ENCODE data around the gene GLCCI1.

The GLCCI1 gene

DNA sequence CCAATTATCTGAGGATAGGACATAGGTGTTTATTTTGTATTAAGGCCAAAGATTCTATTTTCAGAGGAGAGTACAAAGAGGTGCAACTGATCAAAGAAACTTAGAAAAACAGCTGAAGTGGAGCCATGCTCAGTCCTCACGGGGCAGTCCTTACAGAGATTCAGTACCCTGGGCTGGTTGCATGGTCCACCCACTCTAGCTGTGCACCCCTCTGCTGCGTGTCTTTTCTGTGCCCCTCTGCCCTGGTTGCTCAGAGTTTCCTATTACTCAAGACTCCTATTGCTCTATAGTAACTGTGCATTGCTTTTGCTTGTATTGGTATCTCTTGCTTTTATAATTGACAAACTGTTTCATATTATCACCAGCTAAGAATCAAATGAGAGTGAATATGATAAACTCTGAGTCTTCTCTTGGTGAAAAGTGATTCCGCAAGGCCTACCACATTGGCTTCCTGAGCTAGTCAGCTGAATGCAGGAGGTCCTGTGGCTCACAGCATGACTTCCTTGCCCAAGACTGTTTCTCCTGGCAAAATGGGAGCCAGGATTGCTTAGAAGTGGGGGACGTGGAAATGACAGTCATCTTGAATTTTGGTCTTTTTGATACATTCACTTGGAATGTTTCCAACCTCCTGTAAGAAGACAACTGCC, 137.0 kb downstream of the GLCCI1 start:
- DNase-seq, result no peak

DNA sequence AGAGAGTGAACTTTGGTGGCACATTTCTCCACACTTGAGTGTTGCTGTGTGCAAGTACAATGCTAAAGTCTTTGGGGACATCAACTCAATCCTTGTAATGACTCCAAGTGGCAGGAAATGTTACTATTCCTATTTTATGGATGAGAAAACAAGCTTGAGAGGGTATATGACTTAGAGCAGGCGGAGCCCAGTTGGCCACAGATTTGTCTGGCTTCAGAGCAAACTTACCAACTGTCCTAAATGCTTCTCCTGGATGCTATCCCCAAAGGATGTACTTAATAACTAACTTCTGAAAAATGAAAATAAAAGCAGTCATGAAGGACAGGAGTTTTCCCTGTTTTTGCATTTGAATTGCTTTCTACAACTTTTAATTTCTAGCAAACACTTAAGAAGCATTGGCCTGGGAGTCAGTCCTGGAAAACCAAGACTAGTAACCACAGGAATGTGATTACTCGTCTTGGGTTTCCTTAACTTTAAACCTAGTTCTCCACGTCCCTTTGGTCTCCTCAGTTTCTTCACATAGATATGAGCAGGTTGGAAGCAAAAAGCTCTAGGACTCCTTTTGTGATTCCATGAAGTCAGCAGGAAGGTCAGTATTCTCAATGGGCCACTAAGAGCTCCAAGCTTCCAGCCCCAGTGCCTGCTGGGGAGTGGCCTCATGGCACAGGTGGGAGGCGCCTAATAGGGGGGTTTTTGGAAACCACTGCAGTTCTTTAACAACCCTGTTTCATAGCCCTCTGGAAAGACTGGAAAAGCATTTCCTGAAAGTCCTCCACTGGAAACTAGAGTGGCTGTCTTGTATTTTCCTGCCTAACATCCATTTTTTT, 140.8 kb downstream of the GLCCI1 start:
- no peak for DNase-seq

DNA sequence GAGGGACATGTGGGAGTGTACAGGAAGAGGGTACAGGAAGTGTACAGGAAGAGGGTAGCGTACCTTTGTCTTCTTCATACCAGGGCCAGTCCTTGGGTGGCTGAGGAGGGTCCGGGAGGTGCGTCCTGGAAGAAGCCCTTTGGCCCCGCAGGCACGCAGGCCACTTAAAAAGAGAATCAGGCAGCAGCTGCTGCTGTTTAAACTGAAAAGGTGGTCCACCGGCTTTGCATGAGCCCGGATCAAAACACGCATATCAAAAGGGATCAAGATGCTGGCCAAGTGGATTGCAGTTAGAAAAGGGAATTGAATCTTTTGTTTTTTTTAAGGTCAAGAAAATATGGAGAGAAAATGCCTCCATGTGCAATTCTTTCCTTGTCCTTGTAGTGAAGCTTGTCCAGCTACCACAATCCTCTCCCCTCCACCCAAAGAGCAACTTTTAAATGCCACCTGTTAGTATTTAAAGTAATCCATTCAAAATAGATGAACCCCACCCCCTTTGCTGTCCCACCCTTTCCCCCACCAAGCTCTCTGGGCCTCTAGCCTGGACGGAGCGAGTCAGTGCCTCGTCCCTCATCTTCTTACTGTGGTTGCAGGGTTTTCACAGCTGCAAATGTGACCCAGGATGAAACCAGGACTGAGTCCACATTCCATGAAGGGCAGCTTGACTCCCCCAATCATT, 142.8 kb downstream of the GLCCI1 start:
- no peak for DNase-seq

DNA sequence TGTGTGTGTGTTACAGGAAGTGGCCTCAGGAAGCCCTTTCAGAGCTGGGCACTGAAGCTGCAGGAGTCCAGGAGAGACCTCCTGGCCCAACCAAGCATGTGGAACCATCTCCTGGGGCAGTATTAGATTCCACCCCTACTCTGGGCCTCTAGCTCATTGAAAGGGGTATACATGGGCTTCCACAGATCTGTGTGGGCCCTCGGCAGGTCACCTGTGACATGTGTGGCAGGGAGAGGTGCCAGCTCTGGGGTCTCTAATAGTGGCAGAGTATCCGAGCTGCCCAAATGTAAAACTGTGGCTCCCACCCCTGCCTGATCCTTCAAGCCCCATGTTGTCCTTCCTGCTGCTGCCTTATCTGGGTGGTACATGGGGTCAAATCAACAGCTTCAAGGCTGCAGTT, 144.1 kb downstream of the GLCCI1 start:
- DNase-seq, result no peak

DNA sequence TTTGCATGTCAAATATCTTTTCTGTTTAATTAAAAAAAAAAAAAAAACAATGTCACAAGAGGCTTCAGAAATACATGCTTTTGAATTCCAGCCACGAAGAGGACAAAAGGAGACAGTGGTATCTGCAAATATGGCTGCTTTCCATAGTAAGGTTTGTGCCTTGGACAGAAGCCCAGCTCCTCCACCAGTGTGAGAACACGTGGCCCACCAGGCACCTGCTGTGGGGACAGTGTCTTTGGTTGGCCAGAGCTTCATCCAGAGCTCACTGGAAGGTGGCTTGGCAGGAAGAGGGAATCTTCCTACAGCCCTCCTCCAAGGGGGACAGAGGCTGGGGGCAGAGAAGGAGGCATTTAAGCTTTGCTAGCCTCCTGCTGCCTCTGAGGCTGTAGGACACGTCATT, 144.6 kb downstream of the GLCCI1 start:
- DNase-seq, result no peak

DNA sequence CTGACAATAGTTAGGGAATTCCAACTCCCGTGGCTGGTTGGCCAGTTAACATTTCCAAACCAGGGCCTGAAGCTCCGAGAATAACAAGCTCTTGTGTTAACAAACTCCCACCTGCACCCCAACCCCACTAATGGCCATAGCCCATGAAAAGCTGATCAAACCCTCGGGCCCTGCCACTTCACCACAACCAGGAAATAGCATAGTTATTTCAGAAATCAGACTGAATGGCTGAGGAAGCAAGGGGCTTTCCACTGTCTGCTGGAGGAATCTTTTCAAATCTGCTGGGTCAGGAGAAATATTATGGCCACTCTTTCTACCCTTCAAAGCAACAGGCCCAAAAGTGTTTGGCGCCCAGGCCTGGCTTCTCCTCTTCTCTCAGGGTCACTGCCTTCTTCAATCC, 145.6 kb downstream of the GLCCI1 start:
- DNase-seq, result peak; percentile 23

DNA sequence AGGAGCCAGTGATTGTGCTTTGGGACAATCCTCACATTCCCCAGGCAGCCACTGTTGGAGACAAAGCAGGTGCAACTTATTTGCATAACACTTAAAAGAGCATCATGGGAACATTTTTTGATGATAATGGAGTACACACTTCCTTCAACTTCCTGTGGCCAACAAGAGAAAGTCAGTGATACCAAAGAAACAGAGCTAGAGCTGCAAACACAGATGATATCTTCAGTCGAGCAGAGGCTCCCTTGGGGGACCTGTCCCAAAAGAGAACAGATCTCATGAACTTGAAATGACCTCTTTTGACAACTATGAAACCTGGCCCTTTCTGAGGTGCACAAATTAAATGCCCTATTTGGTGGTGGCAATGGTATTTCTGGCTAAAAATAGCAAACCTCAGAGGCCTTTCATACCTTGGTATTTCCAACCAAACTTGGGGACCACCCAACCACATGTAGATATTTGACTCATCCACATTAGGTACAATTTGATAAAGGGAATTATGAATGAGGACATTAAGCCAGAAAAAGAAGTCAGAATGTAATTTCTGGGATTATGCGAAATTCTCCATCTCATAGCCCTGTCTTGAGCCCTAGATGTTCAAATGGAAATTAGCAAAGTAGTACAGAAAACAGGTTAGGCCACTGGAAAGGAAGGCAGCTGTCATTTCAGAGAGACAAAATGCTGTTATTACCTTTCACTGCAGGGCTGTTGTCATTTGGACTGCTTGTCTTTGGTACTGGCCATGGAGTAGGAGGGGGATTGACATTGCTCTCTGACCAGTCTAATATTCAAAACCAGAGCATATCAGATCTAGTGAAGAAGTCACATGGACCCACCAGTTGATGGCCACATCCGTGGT, 147.2 kb downstream of the GLCCI1 start:
- no peak for DNase-seq

DNA sequence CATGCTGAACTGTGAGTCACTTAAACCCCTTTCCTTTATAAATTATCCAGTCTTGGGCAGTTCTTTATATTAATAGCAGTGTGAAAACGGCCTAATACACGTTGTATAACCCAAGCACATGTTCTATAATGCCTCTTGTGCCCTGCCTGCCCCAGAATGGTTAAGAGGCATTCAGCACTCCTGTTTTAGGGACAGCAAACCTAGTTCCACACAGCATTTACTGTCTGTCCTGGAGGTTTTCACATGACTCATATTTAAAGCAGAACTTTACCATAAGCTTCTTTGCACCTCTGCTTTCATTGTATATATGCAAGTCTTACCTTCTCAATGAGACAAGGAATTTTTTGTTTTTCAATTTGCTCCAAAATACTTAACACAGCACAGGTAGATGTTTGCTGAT, 148.6 kb downstream of the GLCCI1 start:
- no peak for DNase-seq

DNA sequence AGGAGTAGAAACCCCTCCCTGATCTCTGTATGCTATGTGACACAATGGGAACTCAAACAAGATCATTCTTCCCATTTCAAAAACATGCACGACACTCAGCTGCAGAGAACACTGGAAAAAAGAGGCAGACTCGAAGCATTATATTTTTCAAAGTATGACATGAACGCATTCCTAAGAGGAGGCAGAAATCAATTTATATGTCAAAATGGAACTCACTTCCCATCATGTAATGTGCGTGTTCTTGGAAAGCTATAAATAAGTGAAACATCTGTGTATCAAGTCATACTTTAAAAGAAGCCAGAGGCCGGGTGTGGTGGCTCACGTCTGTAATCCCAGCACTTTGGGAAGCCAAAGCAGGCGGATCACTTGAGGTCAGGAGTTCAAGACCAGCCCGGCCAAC, 150.7 kb downstream of the GLCCI1 start:
- no peak for DNase-seq

DNA sequence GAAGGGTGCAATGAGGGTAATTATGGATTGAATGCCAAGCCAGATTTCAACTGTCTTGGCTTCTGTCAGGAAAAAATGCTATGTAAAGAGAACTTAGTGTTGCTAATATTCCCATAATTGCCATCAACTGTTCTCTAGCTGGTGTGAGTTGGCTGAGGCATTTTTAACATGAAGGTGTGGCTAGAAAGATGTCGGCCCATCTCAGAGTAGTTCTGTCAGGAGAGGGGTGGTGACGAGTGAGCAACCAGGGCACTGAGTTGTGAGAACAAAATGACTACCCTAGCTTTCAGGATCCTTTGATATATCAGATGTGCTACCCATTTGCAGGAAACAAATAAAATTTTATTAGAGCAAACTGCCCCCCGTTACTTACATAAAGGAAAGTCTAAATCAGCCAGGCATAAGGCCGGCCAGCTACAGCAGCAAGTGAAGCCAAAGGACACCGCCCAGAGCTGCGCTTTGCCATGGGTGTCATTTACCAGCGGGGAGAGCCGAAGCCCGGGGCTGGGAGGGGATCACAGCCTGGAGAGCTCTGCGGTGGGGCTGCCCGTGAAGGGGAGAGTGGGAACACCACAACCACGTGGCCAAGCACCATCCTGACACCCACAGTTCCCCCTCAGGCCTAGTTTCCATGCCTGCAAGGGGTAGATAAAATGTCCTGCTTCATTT, 151.9 kb downstream of the GLCCI1 start:
- no peak for DNase-seq

DNA sequence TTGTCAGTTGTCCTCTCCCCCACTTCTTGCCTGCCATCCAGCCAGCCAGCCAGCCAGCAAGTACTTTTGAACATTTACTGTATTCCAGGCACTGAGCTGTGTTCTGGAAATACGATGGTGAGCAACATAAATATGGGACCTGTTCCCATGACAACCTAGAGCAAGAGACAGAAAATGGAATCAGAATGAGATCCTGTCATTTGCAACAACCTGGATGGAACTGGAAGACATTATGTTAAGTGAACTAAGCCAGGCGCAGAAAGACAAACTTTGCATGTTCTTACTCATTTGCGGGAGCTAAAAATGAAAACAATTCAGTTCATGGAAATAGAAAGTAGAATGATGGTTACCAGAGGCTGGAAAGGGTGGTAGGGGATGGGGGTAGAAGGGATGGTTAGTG, 152.6 kb downstream of the GLCCI1 start:
- DNase-seq, result no peak

DNA sequence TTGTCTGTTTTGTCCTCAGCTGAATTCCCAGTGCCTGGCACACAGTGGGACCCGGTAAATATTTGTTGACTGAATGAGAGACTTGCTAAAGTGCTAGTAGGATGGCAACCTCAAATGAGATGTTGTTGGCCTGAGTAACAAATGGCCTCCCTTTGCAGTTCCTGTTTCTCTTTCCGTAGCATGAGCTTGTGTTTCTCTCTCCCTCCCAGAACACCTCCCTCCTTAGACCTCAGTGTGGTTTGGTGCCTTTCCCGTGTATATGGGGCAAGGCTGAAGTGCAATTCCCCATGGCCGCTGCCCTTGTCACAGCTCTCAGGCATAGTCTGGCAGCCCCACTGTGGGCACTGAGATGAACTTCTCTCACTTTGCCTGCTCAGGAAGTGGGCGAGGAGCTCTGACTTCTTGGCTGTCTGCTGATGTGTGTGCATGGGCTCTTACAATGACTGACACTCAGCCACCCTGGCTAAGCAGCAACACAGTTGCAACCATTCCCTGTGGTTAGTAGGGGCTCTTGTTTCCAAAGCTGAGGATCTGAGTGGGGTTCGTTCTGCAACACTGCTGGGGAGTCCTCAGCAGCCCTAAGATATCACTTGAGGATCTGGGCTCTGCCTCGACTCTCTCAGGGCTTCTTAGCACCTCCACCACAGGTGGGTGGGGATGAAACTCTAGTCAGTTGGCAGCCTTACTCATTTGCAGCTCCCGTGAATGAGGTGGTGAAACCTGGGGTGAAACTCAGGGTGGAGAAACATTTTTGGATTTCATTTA, 157.3 kb downstream of the GLCCI1 start:
- DNase-seq, result peak; percentile 83

DNA sequence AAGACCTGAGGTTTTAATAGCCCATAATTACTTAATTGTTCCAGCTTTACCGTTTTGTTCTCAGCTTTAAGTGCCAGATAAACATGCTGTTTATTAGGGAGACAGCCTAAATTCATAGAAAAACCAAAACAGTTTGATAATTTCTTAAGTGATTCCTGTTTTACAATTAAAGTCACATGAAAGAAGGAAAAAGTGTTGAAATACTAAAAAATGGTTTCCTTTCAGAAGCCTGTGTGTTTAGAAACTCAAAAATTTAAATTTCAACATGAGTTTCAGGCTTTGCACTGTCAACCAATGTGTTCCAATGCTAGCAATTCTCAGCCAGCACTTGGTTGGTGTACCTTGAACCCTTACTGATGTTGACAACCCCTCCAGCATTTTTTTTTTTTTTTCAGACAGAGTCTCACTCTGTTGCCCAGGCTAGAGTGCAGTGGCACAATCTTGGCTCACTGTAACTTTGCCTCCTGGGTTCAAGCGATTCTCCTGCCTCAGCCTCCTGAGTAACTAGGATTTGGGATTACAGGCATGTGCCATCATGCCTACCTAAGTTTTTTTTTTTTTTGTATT, 158.1 kb downstream of the GLCCI1 start:
- DNase-seq, result no peak

DNA sequence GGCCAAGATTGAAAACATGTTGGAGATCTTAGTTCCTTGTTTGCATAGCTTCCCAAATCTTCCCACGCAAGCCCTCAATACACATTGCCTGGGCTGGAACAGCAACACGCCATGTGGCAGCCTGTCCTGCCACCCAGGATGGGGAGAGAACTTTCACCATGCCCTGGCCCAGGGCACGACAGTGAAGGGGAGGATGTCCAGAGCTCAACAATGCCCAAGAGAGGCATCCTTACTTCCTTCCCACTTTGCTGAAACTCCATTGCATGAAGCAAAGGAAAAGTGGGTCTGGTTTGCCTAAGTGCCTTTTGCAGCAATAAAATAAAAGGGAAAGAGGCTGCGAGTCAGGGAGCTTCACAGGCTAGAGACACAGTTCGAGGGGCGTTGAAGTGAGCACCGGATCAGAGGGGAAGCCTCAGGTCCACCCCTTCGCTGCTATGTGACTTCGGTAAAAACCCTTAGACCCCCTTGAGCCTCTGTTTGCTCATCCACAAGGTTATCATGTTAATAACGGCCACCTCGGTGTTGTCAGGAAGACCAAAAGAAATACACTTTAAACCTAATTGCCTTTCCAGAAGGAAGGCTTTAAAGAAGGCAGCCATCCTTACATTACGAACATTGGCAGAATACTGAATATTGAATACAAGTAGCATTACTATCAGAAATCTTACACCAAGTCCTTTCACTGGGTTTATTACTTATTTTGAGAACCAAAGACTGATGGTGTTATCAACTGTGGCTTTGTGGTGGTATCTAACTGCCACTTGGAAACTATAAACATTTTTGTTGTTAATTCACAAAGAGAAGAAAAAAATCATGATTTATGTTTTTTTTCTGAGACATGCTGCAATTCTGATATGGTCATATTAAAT, 160.1 kb downstream of the GLCCI1 start:
- DNase-seq, result no peak

DNA sequence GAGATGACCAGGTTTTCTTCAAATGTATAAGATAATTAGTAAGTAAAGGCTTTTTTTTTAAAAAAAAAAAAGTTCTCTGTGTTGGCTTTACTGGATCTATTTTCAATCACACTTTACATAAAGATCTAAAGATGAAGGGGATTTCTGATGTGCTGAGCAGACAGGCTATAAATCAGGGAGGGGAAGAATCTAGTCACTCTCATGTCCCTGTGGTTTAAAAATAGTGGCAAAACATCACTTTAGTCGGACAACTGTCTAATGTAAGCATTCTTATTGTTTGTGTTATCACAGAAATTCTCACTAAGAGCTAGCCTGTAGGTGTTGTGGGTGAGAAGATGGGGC, 160.7 kb downstream of the GLCCI1 start:
- no peak for DNase-seq

DNA sequence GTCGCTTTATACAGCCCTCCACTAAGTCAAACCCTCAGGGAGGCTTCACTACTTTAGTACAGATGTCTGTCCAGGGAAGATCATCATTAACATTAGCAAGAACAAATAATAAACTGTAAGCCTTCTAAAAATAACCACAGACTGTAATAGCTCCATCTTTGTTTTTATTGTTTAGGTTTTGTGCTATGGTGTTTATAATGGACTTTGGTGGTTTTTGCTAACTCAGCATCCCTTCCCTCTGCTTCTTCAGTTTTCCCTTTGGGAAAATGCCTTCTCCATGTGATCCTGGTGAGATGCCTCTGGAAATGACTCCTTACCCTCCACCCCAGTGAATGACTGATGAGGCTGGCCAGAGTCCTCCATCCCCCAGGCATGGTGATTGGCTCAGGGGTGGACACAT, 162.1 kb downstream of the GLCCI1 start:
- DNase-seq, result no peak

DNA sequence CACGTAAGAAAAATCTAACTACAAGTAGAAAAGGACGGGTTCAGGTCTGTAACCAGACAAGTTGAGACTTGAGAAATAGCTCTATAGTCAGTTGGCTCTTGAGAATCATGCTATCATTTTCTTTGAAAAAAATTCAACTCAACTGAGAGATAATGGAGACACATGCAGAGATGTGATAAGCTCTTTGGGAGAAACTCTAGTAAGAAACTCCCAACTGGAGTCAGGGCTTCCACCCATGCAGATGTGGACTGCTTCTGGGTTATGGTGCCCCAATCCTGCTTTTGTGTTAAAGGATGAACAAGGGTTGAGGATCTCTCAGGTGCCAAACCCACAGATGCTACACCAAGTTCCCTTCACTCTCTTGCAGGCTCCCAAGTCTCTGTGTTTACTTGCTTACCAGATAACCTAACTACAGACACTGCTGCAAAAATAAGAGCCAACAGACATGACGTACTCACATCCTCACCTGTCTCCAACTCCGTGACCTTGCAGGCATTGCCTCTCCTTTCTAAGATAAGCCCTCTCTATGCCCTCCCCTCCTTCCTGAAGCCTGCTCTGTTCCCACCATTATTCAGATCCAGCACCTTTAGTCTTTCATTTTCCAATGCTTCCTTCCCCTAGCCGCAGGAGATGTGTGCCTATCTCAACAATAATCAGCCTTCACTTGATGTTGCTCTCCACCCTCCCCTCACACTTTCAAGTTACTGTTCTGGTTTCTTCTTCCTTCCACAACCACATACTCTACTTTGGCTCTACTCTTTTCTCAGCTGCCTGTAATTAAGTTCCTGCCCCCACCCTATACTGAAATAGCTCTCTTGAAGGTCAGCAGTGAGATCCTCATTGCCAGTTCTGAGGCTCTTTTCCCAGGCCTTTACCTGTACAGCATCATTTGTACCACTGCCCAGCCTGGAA, 163.4 kb downstream of the GLCCI1 start:
- peak; percentile 58 for DNase-seq

DNA sequence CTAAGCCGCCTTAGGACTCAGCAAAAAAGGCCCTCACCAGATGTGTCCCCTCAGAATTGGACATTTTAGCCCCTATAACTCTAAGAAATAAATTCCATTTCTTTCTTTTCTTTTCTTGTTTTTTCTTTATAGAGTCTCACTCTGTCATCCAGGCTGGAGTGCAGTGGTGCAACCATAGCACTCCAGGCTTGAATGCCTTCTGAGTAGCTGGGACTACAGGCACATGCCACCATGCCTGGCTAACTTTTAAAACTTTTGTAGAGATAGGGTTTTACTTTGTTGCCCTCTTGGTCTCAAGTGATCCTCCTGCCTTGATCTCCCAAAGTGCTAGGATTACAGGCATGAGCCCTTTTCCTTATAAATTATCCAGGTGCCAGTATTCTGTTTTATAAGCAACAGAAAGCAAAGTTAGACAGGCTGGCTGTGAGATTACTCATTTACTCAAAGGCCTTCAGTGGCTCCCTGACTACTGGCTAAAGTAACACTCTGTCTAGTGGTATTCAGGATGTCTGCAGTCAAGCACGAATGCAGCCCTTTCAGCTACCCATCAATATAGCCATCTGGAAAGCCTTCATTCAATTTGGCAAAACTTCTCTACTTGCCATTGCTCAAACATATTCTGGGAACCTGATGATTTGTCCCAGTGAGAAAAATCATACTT, 164.7 kb downstream of the GLCCI1 start:
- no peak for DNase-seq

Data from CD4-positive, alpha-beta T cell treated with Interleukin-17A for 4 hours (primary cell).